Neural cell (in vitro differentiated cells): ENCODE measurements around the gene ZNF714. TPM values are rescaled to one million over a fixed set of nuclear protein-coding genes. Genes with fewer than 3 reads are reported as not detected.

Experiments used
- H2AFZ ChIP-seq: fragments of 200-600, 300-800 bp; sonication (generic), shearing (Covaris generic); 2 replicates; pipeline ENCODE4 v1.6.0; 2014; ENCODE audit warnings: low read depth, mild to moderate bottlenecking, antibody characterized with exemption, low read length, moderate library complexity
- H3F3A ChIP-seq: fragments of 200-600 bp; shearing (Covaris generic); 2 replicates; pipeline ENCODE4 v1.6.1; 2016; ENCODE audit warnings: mild to moderate bottlenecking, moderate library complexity, mixed read lengths, antibody characterized with exemption, low read length; ENCODE audit not compliant: insufficient read depth, poor library complexity, severe bottlenecking
- H3K27ac ChIP-seq: fragments of 200-600, 300-800 bp; sonication (generic), shearing (Covaris generic); 2 replicates; pipeline ENCODE4 v1.5.1; 2014; ENCODE audit warnings: mild to moderate bottlenecking, low read length, moderate library complexity
- H3K27me3 ChIP-seq: fragments of 300-800, 200-600 bp; sonication (generic), shearing (Covaris generic); 2 replicates; pipeline ENCODE4 v1.6.0; 2014; ENCODE audit warnings: mild to moderate bottlenecking, low read depth, low read length, moderate library complexity; ENCODE audit not compliant: insufficient read depth
- H3K36me3 ChIP-seq: fragments of 300-800, 200-600 bp; sonication (generic), shearing (Covaris generic); 2 replicates; pipeline ENCODE4 v1.5.1; 2014; ENCODE audit warnings: mild to moderate bottlenecking, antibody characterized with exemption, low read length, moderate library complexity; ENCODE audit not compliant: insufficient read depth
- H3K4me2 ChIP-seq: fragments of 300-800, 200-600 bp; sonication (generic), shearing (Covaris generic); 2 replicates; pipeline ENCODE4 v1.6.0; 2014; ENCODE audit warnings: mild to moderate bottlenecking, low read length
- H3K4me3 ChIP-seq: fragments of 300-800, 200-600 bp; sonication (generic), shearing (Covaris generic); 2 replicates; pipeline ENCODE4 v1.5.1; 2014; ENCODE audit warnings: mild to moderate bottlenecking, low read length, moderate library complexity
- H3K79me2 ChIP-seq: fragments of 200-600 bp; shearing (Covaris generic); replicated peaks from 2 replicates; pipeline ENCODE4 v1.6.0; 2014; ENCODE audit warnings: mild to moderate bottlenecking, low read length, moderate library complexity; ENCODE audit not compliant: insufficient read depth
- H3K9ac ChIP-seq: fragments of 300-800, 200-600 bp; sonication (generic), shearing (Covaris generic); 2 replicates; pipeline ENCODE4 v1.6.1; 2016; ENCODE audit warnings: mild to moderate bottlenecking, low read length, mixed read lengths
- H3K9me2 ChIP-seq: fragments of 200-600 bp; shearing (Covaris generic); 2 replicates; pipeline ENCODE4 v1.6.1; 2016; ENCODE audit warnings: mild to moderate bottlenecking, low read length, mixed read lengths; ENCODE audit not compliant: insufficient read depth
- H3K9me3 ChIP-seq: fragments of 200-600, 300-800 bp; sonication (generic), shearing (Covaris generic); 2 replicates; pipeline ENCODE4 v1.6.1; 2016; ENCODE audit warnings: mild to moderate bottlenecking, mixed run types, low read length, moderate library complexity, mixed read lengths
- H4K20me1 ChIP-seq: fragments of 200-600 bp; shearing (Covaris generic); 2 replicates; pipeline ENCODE4 v1.6.1; 2016; ENCODE audit warnings: mild to moderate bottlenecking, mixed run types; ENCODE audit not compliant: insufficient read depth
- EP300 ChIP-seq: fragments of 450-650 bp; conservative IDR thresholded peaks from 2 replicates; pipeline ENCODE4 v1.6.1; 2014; ENCODE audit warnings: antibody characterized with exemption, mild to moderate bottlenecking, moderate library complexity; ENCODE audit not compliant: poor library complexity, severe bottlenecking
- EZH2 ChIP-seq: fragments of 200-600, 300-800 bp; shearing (Covaris generic), sonication (generic); IDR thresholded peaks from 2 replicates; pipeline ENCODE4 v1.6.1; 2014; ENCODE audit warnings: antibody characterized with exemption, low read length, borderline replicate concordance, mild to moderate bottlenecking; ENCODE audit not compliant: insufficient read depth, poor library complexity, severe bottlenecking
- MXI1 ChIP-seq: fragments of 450-650 bp; conservative IDR thresholded peaks from 2 replicates; pipeline ENCODE4 v1.6.1; 2014; ENCODE audit warnings: antibody characterized with exemption, mild to moderate bottlenecking; ENCODE audit not compliant: poor library complexity, severe bottlenecking
- POLR2AphosphoS5 ChIP-seq: IDR thresholded peaks from 2 replicates; pipeline ENCODE4 v1.6.1; 2012
- RAD21 ChIP-seq: fragments of 450-650 bp; conservative IDR thresholded peaks from 2 replicates; pipeline ENCODE4 v1.6.1; 2014; ENCODE audit warnings: antibody characterized with exemption, mild to moderate bottlenecking, moderate library complexity
- SMC3 ChIP-seq: fragments of 450-650 bp; conservative IDR thresholded peaks from 2 replicates; pipeline ENCODE4 v1.6.1; 2014; ENCODE audit warnings: antibody characterized with exemption, mild to moderate bottlenecking, moderate library complexity; ENCODE audit not compliant: poor library complexity
- TAF1 ChIP-seq: IDR thresholded peaks from 2 replicates; pipeline ENCODE4 v1.6.1; 2012; ENCODE audit warnings: low read depth
- polyA plus RNA-seq: library from polyadenylated mRNA; depleted of rRNA; stranded (reverse); fragments of >200 nt; gene quantifications from 2 replicates; pipeline ENCODE4 v1.2.3, GENCODE V29; 2014
- TF ChIP-seq, protein P1 (sequence below): fragments of 450-650 bp; IDR thresholded peaks from 2 replicates; pipeline ENCODE4 v1.5.1; 2014; ENCODE audit warnings: antibody characterized with exemption, mild to moderate bottlenecking, moderate library complexity; ENCODE audit not compliant: poor library complexity, severe bottlenecking
- TF ChIP-seq, protein P2 (sequence below): IDR thresholded peaks from 2 replicates; pipeline ENCODE4 v1.6.1; 2012; ENCODE audit warnings: borderline replicate concordance

ZNF714 gene
- polyA plus RNA-seq, 1 donor from 2014 or later, result 68.8 TPM

DNA sequence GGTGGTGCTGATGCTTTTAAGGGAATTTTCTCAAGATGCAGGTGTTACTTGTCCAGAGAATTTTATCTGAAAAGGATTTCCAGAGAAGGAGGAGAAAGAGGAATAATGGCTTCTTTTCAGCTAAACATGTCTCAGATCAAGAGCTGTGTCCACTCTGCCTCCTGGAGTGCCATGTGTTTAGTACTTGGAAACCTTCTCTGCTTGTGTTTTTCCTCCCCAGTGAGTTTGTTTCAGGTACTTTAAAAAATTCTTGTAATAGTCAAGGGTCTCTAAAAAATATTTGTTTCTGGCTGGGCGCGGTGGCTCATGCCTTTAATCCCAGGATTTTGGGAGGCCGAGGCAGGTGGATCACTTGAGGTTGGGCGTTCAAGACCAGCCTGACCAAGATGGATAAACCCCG, 82.5 kb downstream of the ZNF714 start:
- Histone ChIP-seq H3K27ac (no peak overlapping the region), H3K4me2 (no peak overlapping the region), H2AFZ (no peak overlapping the region), H3K9me3 (no peaks in the 10 kb centered on the region), H3F3A (no peaks in the 10 kb centered on the region), H4K20me1 (no peaks in the 10 kb centered on the region), H3K79me2 (peaks cover 34% of the 10 kb centered on the region), H3K9ac (no peak overlapping the region), H3K27me3 (no peaks in the 10 kb centered on the region), H3K4me3 (no peak overlapping the region), H3K36me3 (peaks cover 4% of the 10 kb centered on the region), H3K9me2 (no peaks in the 10 kb centered on the region)
- no peak for TF ChIP-seq MXI1
- TF ChIP-seq EZH2, result no peak
- TF ChIP-seq, protein P1, sequence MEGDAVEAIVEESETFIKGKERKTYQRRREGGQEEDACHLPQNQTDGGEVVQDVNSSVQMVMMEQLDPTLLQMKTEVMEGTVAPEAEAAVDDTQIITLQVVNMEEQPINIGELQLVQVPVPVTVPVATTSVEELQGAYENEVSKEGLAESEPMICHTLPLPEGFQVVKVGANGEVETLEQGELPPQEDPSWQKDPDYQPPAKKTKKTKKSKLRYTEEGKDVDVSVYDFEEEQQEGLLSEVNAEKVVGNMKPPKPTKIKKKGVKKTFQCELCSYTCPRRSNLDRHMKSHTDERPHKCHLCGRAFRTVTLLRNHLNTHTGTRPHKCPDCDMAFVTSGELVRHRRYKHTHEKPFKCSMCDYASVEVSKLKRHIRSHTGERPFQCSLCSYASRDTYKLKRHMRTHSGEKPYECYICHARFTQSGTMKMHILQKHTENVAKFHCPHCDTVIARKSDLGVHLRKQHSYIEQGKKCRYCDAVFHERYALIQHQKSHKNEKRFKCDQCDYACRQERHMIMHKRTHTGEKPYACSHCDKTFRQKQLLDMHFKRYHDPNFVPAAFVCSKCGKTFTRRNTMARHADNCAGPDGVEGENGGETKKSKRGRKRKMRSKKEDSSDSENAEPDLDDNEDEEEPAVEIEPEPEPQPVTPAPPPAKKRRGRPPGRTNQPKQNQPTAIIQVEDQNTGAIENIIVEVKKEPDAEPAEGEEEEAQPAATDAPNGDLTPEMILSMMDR, result no peak
- no peak for TF ChIP-seq EP300
- TF ChIP-seq TAF1, result no peak
- TF ChIP-seq POLR2AphosphoS5, result no peak
- TF ChIP-seq RAD21, result no peak
- TF ChIP-seq, protein P2, sequence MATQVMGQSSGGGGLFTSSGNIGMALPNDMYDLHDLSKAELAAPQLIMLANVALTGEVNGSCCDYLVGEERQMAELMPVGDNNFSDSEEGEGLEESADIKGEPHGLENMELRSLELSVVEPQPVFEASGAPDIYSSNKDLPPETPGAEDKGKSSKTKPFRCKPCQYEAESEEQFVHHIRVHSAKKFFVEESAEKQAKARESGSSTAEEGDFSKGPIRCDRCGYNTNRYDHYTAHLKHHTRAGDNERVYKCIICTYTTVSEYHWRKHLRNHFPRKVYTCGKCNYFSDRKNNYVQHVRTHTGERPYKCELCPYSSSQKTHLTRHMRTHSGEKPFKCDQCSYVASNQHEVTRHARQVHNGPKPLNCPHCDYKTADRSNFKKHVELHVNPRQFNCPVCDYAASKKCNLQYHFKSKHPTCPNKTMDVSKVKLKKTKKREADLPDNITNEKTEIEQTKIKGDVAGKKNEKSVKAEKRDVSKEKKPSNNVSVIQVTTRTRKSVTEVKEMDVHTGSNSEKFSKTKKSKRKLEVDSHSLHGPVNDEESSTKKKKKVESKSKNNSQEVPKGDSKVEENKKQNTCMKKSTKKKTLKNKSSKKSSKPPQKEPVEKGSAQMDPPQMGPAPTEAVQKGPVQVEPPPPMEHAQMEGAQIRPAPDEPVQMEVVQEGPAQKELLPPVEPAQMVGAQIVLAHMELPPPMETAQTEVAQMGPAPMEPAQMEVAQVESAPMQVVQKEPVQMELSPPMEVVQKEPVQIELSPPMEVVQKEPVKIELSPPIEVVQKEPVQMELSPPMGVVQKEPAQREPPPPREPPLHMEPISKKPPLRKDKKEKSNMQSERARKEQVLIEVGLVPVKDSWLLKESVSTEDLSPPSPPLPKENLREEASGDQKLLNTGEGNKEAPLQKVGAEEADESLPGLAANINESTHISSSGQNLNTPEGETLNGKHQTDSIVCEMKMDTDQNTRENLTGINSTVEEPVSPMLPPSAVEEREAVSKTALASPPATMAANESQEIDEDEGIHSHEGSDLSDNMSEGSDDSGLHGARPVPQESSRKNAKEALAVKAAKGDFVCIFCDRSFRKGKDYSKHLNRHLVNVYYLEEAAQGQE, result no peak
- TF ChIP-seq SMC3, result no peak

DNA sequence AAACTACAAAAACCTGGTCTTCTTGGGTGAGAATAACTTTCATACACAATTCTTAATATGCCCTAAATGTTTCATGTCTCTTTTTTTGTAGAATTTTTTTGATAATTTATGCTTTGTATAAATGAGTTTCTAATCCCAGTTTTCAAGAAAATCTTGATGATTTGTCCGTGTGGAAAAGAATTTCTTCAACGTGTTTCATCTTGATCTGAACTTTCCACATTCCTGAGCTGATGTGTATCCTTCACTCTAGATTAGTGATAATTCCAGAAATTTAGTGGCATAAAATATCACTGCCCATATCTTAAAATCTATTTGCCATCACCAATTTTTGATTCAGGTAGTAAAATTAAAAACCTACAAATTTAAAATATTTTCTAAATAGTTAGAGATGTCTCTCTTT, 84.4 kb downstream of the ZNF714 start:
- TF ChIP-seq RAD21 (no peak), TAF1 (no peak), EP300 (no peak), MXI1 (no peak), SMC3 (no peak), EZH2 (no peak), POLR2AphosphoS5 (no peak)
- TF ChIP-seq, protein P1, result no peak
- TF ChIP-seq, protein P2, result no peak
- peaks cover 17% of the 10 kb centered on the region for H3K79me2 ChIP-seq

More for the DNA sequence above, 84.4 kb downstream of the ZNF714 start:
- no peaks in the 10 kb centered on the region for H3F3A ChIP-seq
- H3K4me2 ChIP-seq, result no peak overlapping the region
- no peak overlapping the region for H3K4me3 ChIP-seq
- H3K9me3 ChIP-seq, result no peaks in the 10 kb centered on the region
- no peak overlapping the region for H3K27ac ChIP-seq
- H3K9me2 ChIP-seq, result no peaks in the 10 kb centered on the region
- H3K27me3 ChIP-seq, result no peaks in the 10 kb centered on the region
- no peaks in the 10 kb centered on the region for H4K20me1 ChIP-seq
- H3K9ac ChIP-seq, result no peak overlapping the region
- peaks cover 7% of the 10 kb centered on the region for H3K36me3 ChIP-seq
- H2AFZ ChIP-seq, result no peak overlapping the region
